H1 (cell line): ENCODE results near the gene FLT1. TPM values are rescaled to one million over a fixed set of nuclear protein-coding genes. Genes with fewer than 3 reads are reported as not detected.

ENCODE experiments used
- EZH2 ChIP-seq: fragments of 200-600 bp; sonication (generic); IDR thresholded peaks from 2 replicates; pipeline ENCODE4 v1.7.1; 2012; ENCODE audit warnings: low read depth, mild to moderate bottlenecking, moderate library complexity, low read length, inconsistent platforms; ENCODE audit not compliant: severe bottlenecking
- KDM4A ChIP-seq: IDR thresholded peaks from one replicate; pipeline ENCODE4 v1.7.1; 2012; ENCODE audit warnings: low read depth, mild to moderate bottlenecking, moderate library complexity, low read length, inconsistent platforms; ENCODE audit not compliant: severe bottlenecking
- POLR2AphosphoS5 ChIP-seq: IDR thresholded peaks from 2 replicates; pipeline ENCODE4 v1.6.1; 2011; ENCODE audit warnings: low read depth, low read length
- SIRT6 ChIP-seq: IDR thresholded peaks from one replicate; pipeline ENCODE4 v1.7.1; 2012; ENCODE audit warnings: low read length, inconsistent platforms
- polyA plus RNA-seq, 7 experiments: library from polyadenylated mRNA; depleted of rRNA in 3 of 7; stranded (reverse) in 5 of 7; unstranded in 2 of 7; fragments of >200 nt in 5 of 7; fragments of 200-250 nt in 2 of 7; gene quantifications; 1 replicate in 5 of 7; 2 replicates in 1 of 7; 4 replicates in 1 of 7; pipeline versions ENCODE4 v1.2.1 to v1.2.3, GENCODE V29; 2011 to 2013; ENCODE audit warnings: missing spikeins in 2 of 7, mixed read lengths in 2 of 7
- total RNA-seq: library from RNA; stranded (reverse); fragmentation: NEBNext Ultra II Directional; extraction: Animal tissue kit (Norgen Biotek cat#: 25700); gene quantifications from 2 replicates; pipeline ENCODE4 v1.2.1, GENCODE V29; 2021

The FLT1 gene
- total and polyA plus RNA-seq, 2 of the 8 experiments (the other 6 are each of a cell fraction or from before 2014, with no cell fraction given): 19.7 to 90.2 TPM

DNA sequence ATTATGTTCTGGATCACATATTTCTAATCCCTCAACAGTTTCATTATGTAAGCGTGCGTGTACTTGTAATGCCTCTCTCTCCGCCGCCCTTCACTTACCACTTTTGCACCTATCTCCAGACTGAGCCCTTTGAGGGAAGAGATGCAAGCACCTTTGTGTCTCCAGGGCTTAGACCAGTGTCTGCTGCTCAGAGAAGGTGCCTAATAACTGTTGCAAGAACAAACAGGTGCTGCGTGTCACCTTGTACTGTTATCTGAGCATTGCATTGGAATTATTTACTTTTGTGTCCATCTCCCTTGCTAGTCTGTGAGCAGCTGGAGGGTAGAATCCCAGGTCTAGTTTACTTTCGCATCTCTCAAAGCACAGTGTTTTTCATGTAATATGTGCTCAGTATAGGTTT is 156.2 kb downstream of the FLT1 start (continued):
- no peak for TF ChIP-seq SIRT6
- TF ChIP-seq KDM4A: no peak
- no peak for TF ChIP-seq EZH2
- no peak for TF ChIP-seq POLR2AphosphoS5
